NCI-H1092 treated with DMSO at 0.1 percent for 48 hours (cell line): Measurements from ENCODE around the gene CYP24A1.

Experiments
- DNase-seq: peaks from one replicate; lab custom pipeline; 2025; lab: John Stamatoyannopoulos, UW

The CYP24A1 gene

GRCh38 chr20:54155736-54156317 lies 18.0 kb downstream of the CYP24A1 start:
- no peak for DNase-seq

- DNase-seq: no peak
Measured at GRCh38 chr20:54154439-54154838, 19.3 kb downstream of the CYP24A1 start.

- DNase-seq: no peak
Measured at GRCh38 chr20:54153847-54154246, 19.9 kb downstream of the CYP24A1 start.

GRCh38 chr20:54153041-54153327 lies 20.8 kb downstream of the CYP24A1 start:
- DNase-seq: no peak

GRCh38 chr20:54152227-54153040 lies 21.4 kb downstream of the CYP24A1 start:
- DNase-seq: no peak

- no peak for DNase-seq
Measured at GRCh38 chr20:54151511-54152226, 22.1 kb downstream of the CYP24A1 start.

GRCh38 chr20:54151075-54151439 lies 22.7 kb downstream of the CYP24A1 start:
- DNase-seq: no peak

- DNase-seq: no peak
Measured at GRCh38 chr20:54149765-54150264, 24.0 kb downstream of the CYP24A1 start.

- no peak for DNase-seq
Measured at GRCh38 chr20:54148947-54149764, 24.6 kb downstream of the CYP24A1 start.

GRCh38 chr20:54146672-54147071 lies 27.1 kb downstream of the CYP24A1 start:
- DNase-seq: no peak

GRCh38 chr20:54144847-54145414 lies 28.9 kb downstream of the CYP24A1 start:
- no peak for DNase-seq

GRCh38 chr20:54140927-54141566 lies 32.7 kb downstream of the CYP24A1 start:
- no peak for DNase-seq

- DNase-seq: no peak
Measured at GRCh38 chr20:54140486-54140885, 33.3 kb downstream of the CYP24A1 start.

- no peak for DNase-seq
Measured at GRCh38 chr20:54140067-54140466, 33.7 kb downstream of the CYP24A1 start.

- DNase-seq: no peak
Measured at GRCh38 chr20:54139188-54139587, 34.6 kb downstream of the CYP24A1 start.

GRCh38 chr20:54138427-54138826 lies 35.4 kb downstream of the CYP24A1 start:
- DNase-seq: no peak

GRCh38 chr20:54137115-54137514 lies 36.7 kb downstream of the CYP24A1 start:
- no peak for DNase-seq

GRCh38 chr20:54134445-54135220 lies 39.2 kb downstream of the CYP24A1 start:
- DNase-seq: no peak

GRCh38 chr20:54133434-54134427 lies 40.1 kb downstream of the CYP24A1 start:
- DNase-seq: no peak
